EL (cell line): Measurements from ENCODE around the gene PELI2.
A peak's percentile ranks its signal among the peaks of the same experiment; 100 is the strongest.

Experiments
- DNase-seq: peaks from one replicate; pipeline ENCODE4 v3.0.0-alpha.2; 2016

PELI2 gene, protein sequence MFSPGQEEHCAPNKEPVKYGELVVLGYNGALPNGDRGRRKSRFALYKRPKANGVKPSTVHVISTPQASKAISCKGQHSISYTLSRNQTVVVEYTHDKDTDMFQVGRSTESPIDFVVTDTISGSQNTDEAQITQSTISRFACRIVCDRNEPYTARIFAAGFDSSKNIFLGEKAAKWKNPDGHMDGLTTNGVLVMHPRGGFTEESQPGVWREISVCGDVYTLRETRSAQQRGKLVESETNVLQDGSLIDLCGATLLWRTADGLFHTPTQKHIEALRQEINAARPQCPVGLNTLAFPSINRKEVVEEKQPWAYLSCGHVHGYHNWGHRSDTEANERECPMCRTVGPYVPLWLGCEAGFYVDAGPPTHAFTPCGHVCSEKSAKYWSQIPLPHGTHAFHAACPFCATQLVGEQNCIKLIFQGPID

GRCh38 chr14:56117765-56118610 is at the start of gene PELI2:
Gene PELI2, plus strand, starts transcription at chr14:56118411. Its CDS starts 250 bp downstream, at chr14:56118661.
- peak; percentile 65 for DNase-seq

DNA sequence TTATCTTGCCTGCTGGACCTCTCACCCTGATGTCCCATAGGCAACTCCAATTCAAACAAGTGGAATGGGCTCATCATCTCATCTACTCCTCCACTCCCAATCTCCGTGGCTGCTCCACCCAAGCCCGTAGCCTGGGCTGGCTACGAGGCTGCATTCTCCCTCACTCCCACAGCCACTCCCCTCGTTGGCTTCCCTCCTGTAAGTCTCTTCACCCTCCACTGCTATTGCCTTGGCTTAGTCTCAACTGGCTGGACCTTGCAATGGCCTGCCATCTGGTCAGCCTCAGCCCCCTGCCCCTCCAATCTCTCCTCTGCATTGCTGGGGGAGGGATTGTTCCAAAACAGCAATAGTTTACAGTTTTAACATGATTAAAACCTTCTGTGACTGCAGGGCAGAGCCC is 44.4 kb upstream of the PELI2 start:
- no peak for DNase-seq

DNA sequence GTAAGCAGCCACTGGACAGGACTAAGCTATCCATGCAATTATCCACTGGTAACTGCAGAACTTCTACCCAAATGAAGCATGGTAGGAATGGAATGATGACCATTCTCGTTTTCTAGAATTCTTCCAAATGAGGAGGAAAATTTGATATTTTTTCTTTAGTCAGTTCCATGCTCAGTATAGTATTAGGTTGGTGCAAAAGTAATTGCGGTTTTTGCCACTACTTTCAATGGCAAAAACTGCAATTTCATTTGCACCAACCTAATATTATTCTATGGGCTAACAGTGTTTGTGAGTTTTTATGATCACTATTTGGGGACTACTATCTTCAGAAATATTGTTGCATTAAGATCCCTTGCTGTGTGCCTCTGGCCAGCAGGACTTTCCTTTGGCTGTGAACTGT is 42.9 kb upstream of the PELI2 start:
- DNase-seq: no peak

GRCh38 chr14:56081139-56081538 is 37.1 kb upstream of the PELI2 start:
- no peak for DNase-seq

DNA sequence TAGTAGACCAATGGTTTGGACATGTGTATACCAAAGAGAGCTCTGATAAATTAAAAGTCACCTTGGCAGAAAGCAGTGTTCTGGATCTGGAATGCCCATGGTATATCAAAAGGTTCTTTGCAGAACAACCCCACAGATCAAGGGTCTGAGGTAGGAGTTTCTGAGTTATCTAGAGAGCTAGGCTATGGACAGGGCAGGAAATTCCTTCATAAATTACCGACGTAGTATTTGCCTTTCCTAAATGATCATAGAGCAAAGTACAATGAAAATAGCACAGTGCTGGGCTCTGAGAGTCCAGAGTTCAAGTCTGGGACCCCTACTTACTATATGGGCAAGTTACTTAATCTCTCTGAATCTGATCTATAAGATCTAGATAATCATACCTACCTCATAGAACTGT is 35.3 kb upstream of the PELI2 start:
- DNase-seq: no peak

DNA sequence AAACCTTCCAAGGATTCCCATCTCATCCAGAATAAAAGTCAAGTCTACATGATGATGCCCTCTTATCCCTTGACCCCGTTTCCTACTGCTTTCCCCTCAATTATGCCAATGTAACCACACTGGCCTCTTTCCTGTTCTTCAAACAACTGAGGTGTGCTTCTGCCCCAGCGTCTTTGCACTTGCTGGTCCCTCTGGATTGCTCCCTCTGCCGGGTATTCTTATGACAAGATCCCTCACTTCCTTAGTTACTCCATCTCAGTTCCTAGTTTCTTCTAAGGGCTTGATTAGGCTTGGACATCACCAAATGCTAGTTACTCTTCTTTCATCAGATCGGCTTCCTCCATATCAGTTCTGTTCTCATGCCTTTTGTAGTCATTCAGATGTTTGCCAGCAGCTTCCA is 32.7 kb upstream of the PELI2 start:
- DNase-seq: no peak

GRCh38 chr14:56087671-56088471 is 30.3 kb upstream of the PELI2 start:
- no peak for DNase-seq

- DNase-seq: no peak
These were observed 29.3 kb upstream of the PELI2 start for GRCh38 chr14:56088941-56089340.

DNA sequence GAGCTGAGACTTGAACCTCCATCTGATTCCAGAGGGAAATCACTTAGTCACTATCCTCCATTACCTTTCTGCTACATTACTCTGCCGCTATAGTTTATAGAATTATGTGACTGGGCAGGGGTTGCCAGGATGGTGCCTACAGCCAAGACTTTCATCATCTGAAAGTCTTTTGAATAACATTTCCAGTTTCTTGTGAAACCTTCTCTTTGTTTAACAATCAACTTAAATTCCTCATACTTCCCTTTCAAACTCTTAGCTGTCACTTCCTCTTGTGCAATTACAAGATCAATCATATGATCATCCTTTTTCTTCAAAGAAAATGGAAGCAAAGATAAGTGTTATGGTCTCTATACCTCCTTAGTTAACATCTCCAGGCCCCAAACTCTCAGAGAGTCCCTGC is 25.4 kb upstream of the PELI2 start:
- no peak for DNase-seq

GRCh38 chr14:56094076-56094475 is 24.1 kb upstream of the PELI2 start:
- DNase-seq: no peak

- DNase-seq: no peak
These were observed 20.2 kb upstream of the PELI2 start for GRCh38 chr14:56098021-56098420.

DNA sequence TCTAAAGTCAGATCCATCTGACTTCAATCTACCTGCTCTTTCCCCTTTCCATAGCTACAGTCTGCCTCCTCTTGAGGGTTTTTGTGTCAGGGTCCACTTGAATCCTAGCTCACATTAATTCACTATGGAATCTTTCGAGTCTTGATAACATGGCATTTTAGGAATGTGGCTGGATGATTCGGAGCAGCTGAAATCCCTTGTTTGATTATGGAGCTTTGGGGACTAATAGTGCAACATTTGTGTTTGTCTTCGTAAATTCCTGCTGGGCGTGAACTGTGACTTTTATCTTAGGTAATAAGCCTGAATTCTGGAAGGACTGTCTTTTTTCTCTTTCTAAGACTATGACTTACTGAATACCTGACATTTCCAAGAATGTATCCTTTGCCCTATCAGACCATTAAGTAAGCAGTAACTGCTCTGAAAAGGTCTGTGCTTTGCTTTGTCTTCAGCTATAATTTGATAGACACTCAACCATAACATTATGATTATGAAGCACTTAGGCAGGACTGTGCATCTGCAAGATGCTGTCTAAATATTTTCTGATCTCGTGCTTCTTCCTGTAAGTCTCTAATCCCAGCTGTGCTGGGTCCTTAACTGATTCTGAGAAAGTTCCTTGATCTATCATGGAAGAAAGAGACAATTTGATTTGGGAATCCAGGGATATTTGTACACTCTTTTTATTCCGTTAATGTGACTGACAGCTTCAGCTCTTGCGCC is 19.0 kb upstream of the PELI2 start:
- no peak for DNase-seq

- peak; percentile 2 for DNase-seq
These were observed 17.7 kb upstream of the PELI2 start for GRCh38 chr14:56100556-56100955.

DNA sequence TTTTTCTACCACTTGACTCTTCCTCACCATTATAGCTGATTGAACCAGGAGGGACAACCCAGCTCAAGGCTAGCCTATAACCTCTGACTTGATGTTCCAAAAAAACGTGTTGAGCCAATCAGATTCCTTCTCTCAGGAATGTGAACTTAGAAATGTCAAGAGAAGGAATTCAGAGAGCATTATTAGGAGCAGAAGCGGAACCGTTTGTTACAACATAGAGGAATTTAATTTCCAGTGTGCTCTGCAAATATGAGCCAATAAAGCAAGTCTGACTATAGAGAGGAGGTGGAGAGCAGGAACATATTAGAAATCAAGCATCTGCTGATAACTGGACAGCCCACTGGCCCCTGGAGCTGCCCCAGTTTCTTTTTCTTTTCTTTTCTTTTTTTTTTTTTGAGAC is 15.3 kb upstream of the PELI2 start:
- peak; percentile 1 for DNase-seq

- no peak for DNase-seq
These were observed 10.6 kb upstream of the PELI2 start for GRCh38 chr14:56107615-56108014.

DNA sequence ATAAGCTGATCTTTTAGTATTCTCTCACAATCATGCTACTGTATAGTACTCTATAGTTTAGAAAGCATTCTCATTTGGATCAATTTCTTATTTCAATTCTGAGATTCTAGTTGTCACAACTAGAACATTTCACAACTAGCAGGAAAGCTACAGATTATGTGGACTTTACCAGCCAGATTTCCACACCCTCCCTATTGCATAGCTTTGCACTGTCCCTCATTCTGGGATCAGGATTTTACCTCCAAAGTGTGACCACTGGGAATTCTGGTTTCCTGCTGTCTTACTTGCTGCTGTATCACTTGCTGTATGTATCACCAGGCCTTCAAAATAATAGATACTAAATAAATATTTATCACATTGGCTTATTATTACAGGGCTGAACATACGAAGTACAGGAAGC is 10.2 kb upstream of the PELI2 start:
- no peak for DNase-seq

DNA sequence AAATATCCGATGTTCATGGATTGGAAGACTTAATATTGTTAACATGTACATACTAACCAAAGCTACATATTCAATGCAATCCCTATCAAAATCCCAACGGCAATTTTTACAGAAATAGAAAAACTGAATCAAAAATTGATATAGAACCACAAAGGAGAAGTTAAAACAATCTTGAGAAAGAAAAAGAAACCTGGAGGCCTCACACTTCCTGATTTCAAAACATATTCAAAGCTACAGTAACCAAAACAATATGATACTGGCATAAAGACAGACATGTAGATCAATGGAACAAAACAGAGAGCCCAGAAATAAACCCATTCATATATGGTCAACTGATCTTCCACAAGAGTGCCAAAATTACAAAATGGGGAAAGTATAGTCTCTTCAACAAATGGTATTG is 5.4 kb upstream of the PELI2 start:
- no peak for DNase-seq

DNA sequence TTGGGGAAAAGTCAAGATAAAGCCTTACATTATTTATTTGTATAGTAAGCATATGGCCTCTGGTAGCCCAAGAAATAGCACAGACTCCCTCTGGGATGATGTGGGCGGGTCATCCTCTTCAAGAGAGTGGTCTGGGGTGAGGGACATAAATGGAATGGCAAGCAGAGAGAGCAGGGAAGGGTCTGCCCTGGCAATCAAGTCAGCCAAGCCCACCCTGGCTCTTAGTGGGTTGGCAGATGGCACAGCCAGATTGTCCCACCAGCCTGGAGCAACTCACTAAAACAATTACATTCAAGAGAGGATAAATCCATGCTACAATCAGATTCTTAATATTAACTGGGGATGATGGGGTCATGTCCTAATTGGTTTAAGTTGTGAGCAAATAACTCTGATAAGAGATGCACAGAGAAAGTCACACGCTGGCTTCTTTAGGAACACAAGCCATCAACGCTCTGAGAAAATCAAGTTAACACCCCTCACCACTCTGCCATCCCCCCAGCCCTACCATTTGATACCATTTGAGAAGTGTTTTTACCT is 2.8 kb upstream of the PELI2 start:
- no peak for DNase-seq

- DNase-seq: no peak
These were observed 2.0 kb upstream of the PELI2 start for GRCh38 chr14:56115976-56116893.

DNA sequence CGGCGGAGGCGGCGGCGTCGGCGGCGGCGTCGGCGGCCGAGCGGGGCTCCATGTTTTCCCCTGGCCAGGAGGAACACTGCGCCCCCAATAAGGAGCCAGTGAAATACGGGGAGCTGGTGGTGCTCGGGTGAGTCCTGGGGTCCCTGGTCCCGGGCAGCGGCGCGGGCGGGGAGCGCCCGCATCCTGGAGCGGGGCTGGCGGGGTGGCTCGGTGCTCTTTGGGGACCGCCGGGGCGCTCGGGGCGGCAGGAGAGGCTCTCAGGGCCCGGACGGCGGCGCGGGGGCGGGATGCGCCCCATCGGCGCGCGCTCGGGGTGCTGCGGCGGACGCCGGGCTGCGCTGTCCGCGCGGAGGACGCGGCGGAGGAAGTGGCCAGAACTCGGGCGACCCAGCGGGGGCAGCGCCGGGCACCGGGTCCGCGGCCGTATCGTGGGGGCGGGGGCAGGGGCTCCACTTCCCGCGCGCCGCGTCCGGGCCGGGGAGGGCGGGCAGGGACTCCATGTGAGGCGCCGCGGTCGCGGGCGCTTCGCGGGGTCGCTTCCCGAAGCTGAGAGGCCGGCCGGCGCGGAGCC is 485 bp downstream of the PELI2 start:
- DNase-seq: peak; percentile 34
